Embryonic facial prominence (tissue), 1 donor: ENCODE results near the gene LAMTOR1.
A peak's percentile ranks its signal among the peaks of the same experiment; 100 is the strongest.
"Not testable (repeated sequence)": the region's sequence is repeated elsewhere in the genome, so short reads cannot be mapped to it uniquely, and the experiment has no call there.

Experiments
- DNase-seq: peaks from one replicate; pipeline ENCODE4 v3.0.0-alpha.2; 2016; ENCODE audit errors: extremely low spot score

LAMTOR1 gene

GRCh38 chr11:72102946-72103753 lies at the start of gene LAMTOR1:
TSS of gene LAMTOR1 (minus strand) at chr11:72103297. CDS start at chr11:72103224, 73 bp downstream.
- peak; percentile 95 for DNase-seq

DNA sequence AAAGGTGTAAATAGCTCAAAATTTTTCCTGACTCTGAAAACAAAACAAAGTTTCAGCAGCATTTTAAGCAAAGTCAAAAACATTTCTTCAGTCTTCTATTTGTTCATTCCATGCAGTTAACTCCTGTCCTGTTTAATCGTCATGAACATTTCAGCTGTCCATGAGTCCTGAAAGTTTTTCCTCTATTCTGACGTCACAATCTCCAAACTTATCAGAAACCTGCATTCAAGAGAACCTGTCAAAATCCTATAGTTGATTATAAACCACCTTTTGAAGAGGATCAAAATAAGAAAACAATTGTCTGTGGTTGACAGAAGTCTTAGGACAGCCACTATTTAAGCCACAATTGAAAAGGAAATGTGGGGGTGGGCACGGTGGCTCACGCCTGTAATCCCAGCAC lies 47.8 kb upstream of the LAMTOR1 start:
- DNase-seq = no peak

GRCh38 chr11:72146625-72147024 lies 43.5 kb upstream of the LAMTOR1 start:
- no peak for DNase-seq

- no peak for DNase-seq
Measured at GRCh38 chr11:72144807-72145565, 41.9 kb upstream of the LAMTOR1 start.

DNA sequence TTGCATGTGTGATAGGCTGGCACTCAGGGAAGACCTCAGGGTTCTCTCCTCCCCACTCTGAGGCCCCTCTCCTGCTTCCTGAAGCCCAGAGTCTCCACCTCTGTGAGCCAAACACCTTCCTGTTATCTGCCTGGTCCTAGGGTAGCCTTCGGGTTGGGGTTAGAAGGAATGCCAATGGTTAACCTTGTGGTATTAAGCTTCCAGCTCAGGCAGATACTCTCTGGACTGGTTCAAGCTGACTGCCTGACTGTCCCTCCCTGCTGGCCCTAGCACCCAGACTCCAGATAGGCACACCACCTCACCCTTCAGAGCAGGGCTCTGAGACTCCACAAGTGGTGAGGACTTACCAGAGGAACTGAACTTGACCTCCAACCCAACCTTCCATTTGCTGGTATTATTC lies 39.4 kb upstream of the LAMTOR1 start:
- DNase-seq = not testable (repeated sequence)

DNA sequence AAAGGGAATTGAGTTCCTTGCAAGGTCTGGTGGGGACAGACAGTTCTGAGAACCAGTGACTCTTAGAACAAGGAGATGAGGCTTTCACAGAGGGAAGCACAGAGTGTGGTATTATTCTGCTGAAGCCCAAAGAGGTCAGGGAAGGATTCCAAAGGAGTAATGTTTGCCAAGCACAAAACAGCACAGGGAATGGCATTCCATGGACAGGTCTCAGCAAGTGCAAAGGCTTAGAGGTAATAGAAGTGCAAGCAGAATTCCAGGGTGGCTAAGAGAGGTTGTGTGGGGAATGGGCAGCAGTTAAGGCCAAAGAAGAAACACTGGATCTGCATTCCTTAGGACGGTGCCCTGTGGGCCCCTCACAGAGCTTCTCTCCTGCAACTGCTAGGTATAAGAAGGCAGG lies 39.0 kb upstream of the LAMTOR1 start:
- DNase-seq = not testable (repeated sequence)

DNA sequence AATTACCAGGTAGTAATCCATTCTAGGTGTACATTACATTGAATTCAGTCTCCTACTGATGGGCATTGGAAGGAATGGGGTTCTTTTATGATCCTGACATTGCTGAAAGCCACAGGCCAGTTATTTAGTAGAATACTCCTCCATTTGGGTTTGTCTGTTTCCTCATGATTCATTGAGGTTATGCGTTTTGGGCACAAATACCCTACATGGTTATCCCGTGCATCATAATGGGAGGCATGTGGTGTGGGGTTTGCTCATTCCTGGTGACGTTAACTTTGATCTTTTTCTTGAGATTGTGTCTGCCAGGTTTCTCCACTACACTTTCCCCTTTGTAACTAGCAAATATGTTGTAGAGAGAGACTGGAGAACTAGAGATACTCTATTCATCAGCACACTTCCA lies 38.0 kb upstream of the LAMTOR1 start:
- DNase-seq = no peak

- no peak for DNase-seq
Measured at GRCh38 chr11:72140661-72141060, 37.6 kb upstream of the LAMTOR1 start.

DNA sequence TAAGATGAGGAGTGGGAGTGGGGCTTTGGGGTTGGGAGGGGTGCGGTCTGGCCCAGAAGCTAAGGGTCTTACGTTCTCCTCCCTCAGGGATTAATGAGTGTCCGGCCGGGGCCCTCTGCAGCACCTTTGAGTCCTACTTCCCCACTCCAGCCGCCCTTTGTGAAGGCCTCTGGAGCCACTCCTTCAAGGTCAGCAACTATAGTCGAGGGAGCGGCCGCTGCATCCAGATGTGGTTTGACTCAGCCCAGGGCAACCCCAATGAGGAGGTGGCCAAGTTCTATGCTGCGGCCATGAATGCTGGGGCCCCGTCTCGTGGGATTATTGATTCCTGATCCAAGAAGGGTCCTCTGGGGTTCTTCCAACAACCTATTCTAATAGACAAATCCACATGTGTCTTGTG lies 36.4 kb upstream of the LAMTOR1 start:
- no peak for DNase-seq

DNA sequence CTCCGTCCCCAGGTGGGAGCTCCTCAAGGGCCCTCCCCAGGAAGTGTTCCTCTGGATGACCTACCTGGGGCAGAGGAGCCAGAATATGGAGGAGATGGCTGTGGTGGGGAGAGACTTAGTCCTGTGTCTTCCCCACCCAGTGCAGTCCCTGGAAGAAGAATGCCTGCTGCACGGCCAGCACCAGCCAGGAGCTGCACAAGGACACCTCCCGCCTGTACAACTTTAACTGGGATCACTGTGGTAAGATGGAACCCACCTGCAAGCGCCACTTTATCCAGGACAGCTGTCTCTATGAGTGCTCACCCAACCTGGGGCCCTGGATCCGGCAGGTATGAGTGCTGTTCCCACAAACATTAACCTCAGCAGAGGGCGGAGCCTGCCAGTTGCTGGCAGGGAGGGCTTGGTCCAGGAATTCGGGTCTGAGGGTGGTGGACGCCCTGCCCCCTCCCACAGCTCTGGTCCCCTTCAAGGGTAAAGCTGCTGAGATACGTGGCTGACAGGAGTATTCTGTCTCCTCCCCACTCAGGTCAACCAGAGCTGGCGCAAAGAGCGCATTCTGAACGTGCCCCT lies 35.8 kb upstream of the LAMTOR1 start:
- no peak for DNase-seq

GRCh38 chr11:72136684-72137262 lies 33.7 kb upstream of the LAMTOR1 start:
- no peak for DNase-seq

DNA sequence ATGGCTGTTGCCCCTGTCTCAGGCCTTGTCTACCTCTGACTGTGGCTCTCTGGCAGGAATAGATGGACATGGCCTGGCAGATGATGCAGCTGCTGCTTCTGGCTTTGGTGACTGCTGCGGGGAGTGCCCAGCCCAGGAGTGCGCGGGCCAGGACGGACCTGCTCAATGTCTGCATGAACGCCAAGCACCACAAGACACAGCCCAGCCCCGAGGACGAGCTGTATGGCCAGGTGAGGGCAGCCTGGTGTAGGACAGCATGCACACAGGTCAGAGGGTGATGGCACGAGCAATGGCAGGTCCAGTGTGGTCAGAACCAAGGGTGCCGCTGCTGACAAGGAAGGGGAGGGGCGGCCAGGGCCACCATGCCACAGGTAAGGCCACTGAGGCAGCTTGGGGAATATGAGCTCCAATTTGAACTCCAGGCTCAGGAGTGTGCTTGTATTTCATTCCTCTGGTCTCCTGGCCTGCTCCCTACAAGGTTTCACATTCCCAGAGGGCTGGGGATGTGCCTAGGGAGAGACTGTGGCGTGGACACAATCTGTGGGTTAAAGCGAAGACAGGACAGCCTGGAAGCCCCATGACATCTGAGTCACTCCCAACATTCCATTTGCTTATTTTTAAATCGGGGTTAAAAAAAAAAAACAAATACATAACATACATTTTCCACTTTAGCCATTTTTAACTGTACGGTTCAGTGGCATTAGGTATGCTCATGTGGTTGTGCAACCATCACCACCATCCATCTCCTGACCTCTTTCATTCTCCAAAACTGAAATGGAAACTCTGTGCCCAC lies 33.0 kb upstream of the LAMTOR1 start:
- no peak for DNase-seq

- not testable (repeated sequence) for DNase-seq
Measured at GRCh38 chr11:72135473-72135872, 32.4 kb upstream of the LAMTOR1 start, which contains the start of gene FOLR3. TSS of gene FOLR3 (plus strand) at chr11:72135725. CDS start at chr11:72135953, 228 bp downstream.

- no peak for DNase-seq
Measured at GRCh38 chr11:72132646-72133045, 29.5 kb upstream of the LAMTOR1 start.

GRCh38 chr11:72129381-72129780 lies 26.3 kb upstream of the LAMTOR1 start:
- no peak for DNase-seq

GRCh38 chr11:72127923-72128322 lies 24.8 kb upstream of the LAMTOR1 start:
- no peak for DNase-seq

GRCh38 chr11:72125956-72126355 lies 22.9 kb upstream of the LAMTOR1 start:
- DNase-seq = no peak

DNA sequence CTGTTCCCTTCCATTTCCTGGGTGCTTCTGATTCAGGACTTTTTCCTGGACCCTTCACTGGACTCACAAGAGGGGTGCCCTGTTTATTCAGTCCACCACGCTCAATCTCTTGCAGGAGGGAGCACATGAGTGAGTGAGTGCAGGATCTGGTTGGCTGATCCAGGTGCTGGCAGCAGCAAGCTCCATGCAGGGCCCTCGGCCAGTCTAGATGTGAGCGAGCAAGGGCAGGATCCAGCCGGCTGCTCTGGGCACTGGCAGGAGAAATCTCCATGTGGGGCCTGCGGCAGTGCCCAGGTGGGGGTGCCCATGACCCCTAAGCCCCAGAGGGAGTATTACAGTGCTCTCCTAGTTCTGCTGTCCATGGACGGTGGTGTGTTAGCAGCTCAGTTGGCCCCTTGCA lies 20.9 kb upstream of the LAMTOR1 start:
- no peak for DNase-seq

GRCh38 chr11:72123117-72123653 lies 20.1 kb upstream of the LAMTOR1 start:
- DNase-seq = no peak

DNA sequence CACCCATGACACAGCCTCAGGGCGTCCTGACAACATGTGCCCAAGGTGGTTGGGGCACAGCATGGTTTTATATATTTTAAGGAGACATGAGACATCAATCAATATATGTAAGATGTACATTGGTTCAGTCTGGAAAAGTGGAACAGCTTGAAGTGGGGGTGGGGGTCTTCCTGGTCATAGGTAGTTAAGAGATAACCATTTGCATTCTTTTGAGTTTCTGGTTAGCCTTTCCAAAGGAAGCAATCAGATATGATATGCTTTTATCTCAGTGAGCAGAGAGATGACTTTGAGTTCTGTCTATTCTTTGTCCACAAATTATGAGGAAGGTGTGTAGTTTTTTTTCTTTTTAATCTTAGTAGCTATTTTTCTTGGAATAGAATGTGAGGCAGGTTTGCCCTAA lies 19.5 kb upstream of the LAMTOR1 start:
- DNase-seq = no peak

DNA sequence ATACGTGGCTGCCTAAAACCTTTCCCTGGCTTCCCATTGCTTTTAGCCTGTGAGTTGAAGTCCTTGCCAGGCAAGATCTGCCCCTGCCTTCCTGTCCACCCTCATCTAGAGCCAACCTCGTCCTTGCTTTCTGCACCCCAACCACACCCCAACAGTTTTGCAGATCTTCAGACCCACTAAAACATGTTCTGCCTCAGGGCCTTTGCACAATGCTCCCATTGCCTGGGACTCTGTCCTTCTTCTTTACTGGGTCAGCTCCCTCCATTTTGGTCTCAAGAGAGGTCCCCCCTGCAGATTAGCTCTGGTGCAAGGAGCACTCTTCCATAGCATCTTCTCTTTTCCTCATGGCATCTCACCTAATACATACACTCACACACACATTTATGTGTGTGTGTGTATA lies 17.8 kb upstream of the LAMTOR1 start:
- DNase-seq = no peak
